Neural cell (in vitro differentiated cells): Measurements from ENCODE around the gene IQSEC1.

Source experiments
- EP300 ChIP-seq: fragments of 450-650 bp; conservative IDR thresholded peaks from 2 replicates; pipeline ENCODE4 v1.6.1; 2014; ENCODE audit warnings: antibody characterized with exemption, mild to moderate bottlenecking, moderate library complexity; ENCODE audit not compliant: poor library complexity, severe bottlenecking
- EZH2 ChIP-seq: fragments of 200-600, 300-800 bp; shearing (Covaris generic), sonication (generic); IDR thresholded peaks from 2 replicates; pipeline ENCODE4 v1.6.1; 2014; ENCODE audit warnings: antibody characterized with exemption, low read length, borderline replicate concordance, mild to moderate bottlenecking; ENCODE audit not compliant: insufficient read depth, poor library complexity, severe bottlenecking
- MXI1 ChIP-seq: fragments of 450-650 bp; conservative IDR thresholded peaks from 2 replicates; pipeline ENCODE4 v1.6.1; 2014; ENCODE audit warnings: antibody characterized with exemption, mild to moderate bottlenecking; ENCODE audit not compliant: poor library complexity, severe bottlenecking
- POLR2AphosphoS5 ChIP-seq: IDR thresholded peaks from 2 replicates; pipeline ENCODE4 v1.6.1; 2012
- RAD21 ChIP-seq: fragments of 450-650 bp; conservative IDR thresholded peaks from 2 replicates; pipeline ENCODE4 v1.6.1; 2014; ENCODE audit warnings: antibody characterized with exemption, mild to moderate bottlenecking, moderate library complexity
- REST ChIP-seq: IDR thresholded peaks from 2 replicates; pipeline ENCODE4 v1.6.1; 2012; ENCODE audit warnings: borderline replicate concordance
- SMC3 ChIP-seq: fragments of 450-650 bp; conservative IDR thresholded peaks from 2 replicates; pipeline ENCODE4 v1.6.1; 2014; ENCODE audit warnings: antibody characterized with exemption, mild to moderate bottlenecking, moderate library complexity; ENCODE audit not compliant: poor library complexity
- TAF1 ChIP-seq: IDR thresholded peaks from 2 replicates; pipeline ENCODE4 v1.6.1; 2012; ENCODE audit warnings: low read depth
- TF ChIP-seq, protein P1 (sequence below): fragments of 450-650 bp; IDR thresholded peaks from 2 replicates; pipeline ENCODE4 v1.5.1; 2014; ENCODE audit warnings: antibody characterized with exemption, mild to moderate bottlenecking, moderate library complexity; ENCODE audit not compliant: poor library complexity, severe bottlenecking

DNA sequence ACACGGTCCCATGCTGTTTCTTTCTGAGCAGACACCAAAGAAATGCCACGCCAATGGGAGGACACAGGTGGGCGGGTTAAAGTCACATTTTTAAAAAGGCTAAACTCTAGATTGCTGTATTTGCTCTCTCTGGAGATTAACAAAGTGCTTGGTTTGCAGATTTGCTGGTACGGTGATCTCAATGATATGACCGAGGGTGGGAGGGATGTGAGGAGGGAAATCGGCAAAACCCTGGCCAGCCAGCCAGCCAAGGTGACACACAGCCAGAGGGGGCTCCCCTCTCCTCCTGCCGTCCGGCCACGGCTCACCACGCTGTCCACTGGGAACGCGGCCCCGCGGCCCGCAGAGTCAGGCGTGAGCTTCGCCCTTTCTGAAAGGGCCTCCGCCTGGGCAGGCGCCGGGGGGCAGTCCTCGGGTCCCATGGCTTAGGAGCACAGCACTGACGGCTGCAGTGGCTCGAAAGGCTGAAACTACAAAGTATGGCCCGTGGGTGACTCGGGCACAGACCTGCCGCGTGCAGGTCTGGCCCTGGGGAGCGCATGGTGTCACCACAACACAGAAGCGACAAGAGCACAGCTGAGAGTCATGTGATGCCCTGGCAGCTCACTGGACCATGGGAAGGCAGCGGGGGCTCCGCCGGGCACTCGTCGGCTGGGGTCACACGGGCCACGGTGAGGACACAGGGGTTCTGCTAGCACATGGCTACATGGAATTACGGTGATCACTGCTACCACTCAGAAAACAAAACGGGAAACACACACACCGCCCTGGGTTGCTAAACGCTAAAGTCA, 174.1 kb downstream of the IQSEC1 start:
- TF ChIP-seq POLR2AphosphoS5: no peak
- TF ChIP-seq, protein P1, sequence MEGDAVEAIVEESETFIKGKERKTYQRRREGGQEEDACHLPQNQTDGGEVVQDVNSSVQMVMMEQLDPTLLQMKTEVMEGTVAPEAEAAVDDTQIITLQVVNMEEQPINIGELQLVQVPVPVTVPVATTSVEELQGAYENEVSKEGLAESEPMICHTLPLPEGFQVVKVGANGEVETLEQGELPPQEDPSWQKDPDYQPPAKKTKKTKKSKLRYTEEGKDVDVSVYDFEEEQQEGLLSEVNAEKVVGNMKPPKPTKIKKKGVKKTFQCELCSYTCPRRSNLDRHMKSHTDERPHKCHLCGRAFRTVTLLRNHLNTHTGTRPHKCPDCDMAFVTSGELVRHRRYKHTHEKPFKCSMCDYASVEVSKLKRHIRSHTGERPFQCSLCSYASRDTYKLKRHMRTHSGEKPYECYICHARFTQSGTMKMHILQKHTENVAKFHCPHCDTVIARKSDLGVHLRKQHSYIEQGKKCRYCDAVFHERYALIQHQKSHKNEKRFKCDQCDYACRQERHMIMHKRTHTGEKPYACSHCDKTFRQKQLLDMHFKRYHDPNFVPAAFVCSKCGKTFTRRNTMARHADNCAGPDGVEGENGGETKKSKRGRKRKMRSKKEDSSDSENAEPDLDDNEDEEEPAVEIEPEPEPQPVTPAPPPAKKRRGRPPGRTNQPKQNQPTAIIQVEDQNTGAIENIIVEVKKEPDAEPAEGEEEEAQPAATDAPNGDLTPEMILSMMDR: no peak
- TF ChIP-seq TAF1: no peak
- no peak for TF ChIP-seq EP300
- TF ChIP-seq EZH2: no peak
- no peak for TF ChIP-seq REST
- TF ChIP-seq RAD21: no peak
- TF ChIP-seq SMC3: no peak
- no peak for TF ChIP-seq MXI1
